Trophoblast cell (in vitro differentiated cells and primary cell): Measurements from ENCODE around the gene TGM5.

Source experiments
- DNase-seq, 2 donors: peaks; one replicate each; pipeline ENCODE4 v3.0.0-alpha.2; 2016
- H2AFZ ChIP-seq: 2 replicates; pipeline ENCODE4 v1.6.1; 2013; ENCODE audit warnings: low read length, moderate library complexity, mild to moderate bottlenecking; ENCODE audit not compliant: insufficient read depth, poor library complexity
- H2AK5ac ChIP-seq: 2 replicates; pipeline ENCODE4 v1.6.1; 2013; ENCODE audit warnings: mild to moderate bottlenecking, low read length
- H2BK120ac ChIP-seq: 2 replicates; pipeline ENCODE4 v1.6.1; 2013; ENCODE audit warnings: low read length, mild to moderate bottlenecking, moderate library complexity; ENCODE audit not compliant: insufficient read depth, poor library complexity
- H2BK12ac ChIP-seq: 2 replicates; pipeline ENCODE4 v1.6.1; 2013; ENCODE audit warnings: mild to moderate bottlenecking, low read length, moderate library complexity
- H2BK5ac ChIP-seq: 2 replicates; pipeline ENCODE4 v1.6.1; 2013; ENCODE audit warnings: low read length, low read depth, moderate library complexity, mild to moderate bottlenecking; ENCODE audit not compliant: poor library complexity
- H3K14ac ChIP-seq: 2 replicates; pipeline ENCODE4 v1.6.1; 2013; ENCODE audit warnings: mild to moderate bottlenecking, low read length
- H3K18ac ChIP-seq: 2 replicates; pipeline ENCODE4 v1.6.1; 2013; ENCODE audit warnings: mild to moderate bottlenecking, low read length
- H3K23ac ChIP-seq: 2 replicates; pipeline ENCODE4 v1.6.1; 2013; ENCODE audit warnings: low read length
- H3K27ac ChIP-seq: 2 replicates; pipeline ENCODE4 v1.5.1; 2013; ENCODE audit warnings: low read depth, mild to moderate bottlenecking, inconsistent platforms, low read length, moderate library complexity
- H3K27me3 ChIP-seq: 2 replicates; pipeline ENCODE4 v1.6.1; 2013; ENCODE audit warnings: inconsistent platforms, mild to moderate bottlenecking, low read length, moderate library complexity; ENCODE audit not compliant: insufficient read depth
- H3K36me3 ChIP-seq, 2 experiments: 1 replicate in 1 of 2; 2 replicates in 1 of 2; pipeline ENCODE4 v1.6.1; 2013; ENCODE audit warnings: low read length in 2 of 2, mild to moderate bottlenecking in 2 of 2, moderate library complexity in 1 of 2; ENCODE audit not compliant: insufficient read depth in 2 of 2, control insufficient read depth in 1 of 2
- H3K4ac ChIP-seq: 2 replicates; pipeline ENCODE4 v1.6.1; 2013; ENCODE audit warnings: low read depth, mild to moderate bottlenecking, low read length, moderate library complexity
- H3K4me1 ChIP-seq, 2 experiments: 1 replicate in 1 of 2; 2 replicates in 1 of 2; pipeline ENCODE4 v1.6.1; 2013; ENCODE audit warnings: low read length in 2 of 2, mild to moderate bottlenecking in 2 of 2, moderate library complexity in 1 of 2; ENCODE audit not compliant: insufficient read depth in 2 of 2, control insufficient read depth in 1 of 2
- H3K4me2 ChIP-seq: 2 replicates; pipeline ENCODE4 v1.6.1; 2013; ENCODE audit warnings: inconsistent platforms, mild to moderate bottlenecking, low read length, moderate library complexity
- H3K4me3 ChIP-seq: 2 replicates; pipeline ENCODE4 v1.5.1; 2013; ENCODE audit warnings: mild to moderate bottlenecking, low read depth, low read length, inconsistent platforms
- H3K79me1 ChIP-seq: one replicate; pipeline ENCODE4 v1.6.1; 2013; ENCODE audit warnings: low read length
- H3K79me2 ChIP-seq: 2 replicates; pipeline ENCODE4 v1.6.1; 2013; ENCODE audit warnings: low read length, mild to moderate bottlenecking; ENCODE audit not compliant: control insufficient read depth, insufficient read depth, poor library complexity
- H3K9ac ChIP-seq: 2 replicates; pipeline ENCODE4 v1.6.1; 2013; ENCODE audit warnings: mild to moderate bottlenecking, low read length
- H3K9me3 ChIP-seq: 2 replicates; pipeline ENCODE4 v1.6.1; 2013; ENCODE audit warnings: low read depth, mild to moderate bottlenecking, control low read depth, inconsistent platforms, low read length; ENCODE audit not compliant: insufficient read depth
- H4K12ac ChIP-seq: 2 replicates; pipeline ENCODE4 v1.6.1; 2013; ENCODE audit warnings: low read depth, mild to moderate bottlenecking, low read length, moderate library complexity
- H4K8ac ChIP-seq: 2 replicates; pipeline ENCODE4 v1.6.1; 2013; ENCODE audit warnings: low read depth, mild to moderate bottlenecking, low read length, moderate library complexity
- H4K91ac ChIP-seq: one replicate; pipeline ENCODE4 v1.6.1; 2013; ENCODE audit warnings: low read depth, mild to moderate bottlenecking, low read length, moderate library complexity
- WGBS: extraction: QIAGEN DNeasy Blood & Tissue Kit; methylation state at CpG from one replicate; pipeline ENCODE4 v1.1.7; 2013; ENCODE audit warnings: missing lambda C conversion rate; ENCODE audit not compliant: insufficient read length, insufficient coverage; ENCODE audit errors: extremely low coverage; 5-methylcytosine and 5-hydroxymethylcytosine counted together

The TGM5 gene

GRCh38 chr15:43299884-43300283, 33.2 kb upstream of the TGM5 start:
- H2AFZ ChIP-seq: no peak overlapping the region
- no peak overlapping the region for H2BK5ac ChIP-seq
- H2BK12ac ChIP-seq: no peak overlapping the region
- no peak overlapping the region for H3K4ac ChIP-seq
- no peak overlapping the region for H3K18ac ChIP-seq
- H3K9me3 ChIP-seq: no peaks in the 10 kb centered on the region
- H4K91ac ChIP-seq: no peak overlapping the region
- H3K23ac ChIP-seq: no peak overlapping the region
- no peak overlapping the region for H4K12ac ChIP-seq
- H4K8ac ChIP-seq: no peak overlapping the region
- H2AK5ac ChIP-seq: no peak overlapping the region
- H3K36me3 ChIP-seq: no peaks in the 10 kb centered on the region
- no peak overlapping the region for H3K9ac ChIP-seq
- H3K4me3 ChIP-seq: no peak overlapping the region
- H2BK120ac ChIP-seq: no peak overlapping the region
- H3K4me2 ChIP-seq: no peak overlapping the region
- no peak overlapping the region for H3K27ac ChIP-seq
- no peaks in the 10 kb centered on the region for H3K4me1 ChIP-seq
- H3K79me1 ChIP-seq: no peaks in the 10 kb centered on the region
- no peak for DNase-seq
- no peak overlapping the region for H3K14ac ChIP-seq
- H3K79me2 ChIP-seq: no peaks in the 10 kb centered on the region
- no peaks in the 10 kb centered on the region for H3K27me3 ChIP-seq

GRCh38 chr15:43299411-43299810, 32.7 kb upstream of the TGM5 start:
- H3K18ac ChIP-seq: no peak overlapping the region
- H3K36me3 ChIP-seq: no peaks in the 10 kb centered on the region
- H3K23ac ChIP-seq: no peak overlapping the region
- no peak overlapping the region for H4K12ac ChIP-seq
- H3K4me2 ChIP-seq: no peak overlapping the region
- H3K14ac ChIP-seq: no peak overlapping the region
- no peaks in the 10 kb centered on the region for H3K4me1 ChIP-seq
- no peak overlapping the region for H4K8ac ChIP-seq
- H2AFZ ChIP-seq: no peak overlapping the region
- no peaks in the 10 kb centered on the region for H3K79me2 ChIP-seq
- no peak overlapping the region for H2AK5ac ChIP-seq
- no peak overlapping the region for H2BK5ac ChIP-seq
- DNase-seq: no peak
- no peak overlapping the region for H2BK12ac ChIP-seq
- H3K79me1 ChIP-seq: no peaks in the 10 kb centered on the region
- no peak overlapping the region for H4K91ac ChIP-seq
- H3K9ac ChIP-seq: no peak overlapping the region
- H3K27ac ChIP-seq: no peak overlapping the region
- H3K9me3 ChIP-seq: no peaks in the 10 kb centered on the region
- H3K27me3 ChIP-seq: no peaks in the 10 kb centered on the region
- no peak overlapping the region for H2BK120ac ChIP-seq
- WGBS: no CpG with 5 or more reads among the region's 3 CpGs
- H3K4me3 ChIP-seq: no peak overlapping the region
- no peak overlapping the region for H3K4ac ChIP-seq

DNA sequence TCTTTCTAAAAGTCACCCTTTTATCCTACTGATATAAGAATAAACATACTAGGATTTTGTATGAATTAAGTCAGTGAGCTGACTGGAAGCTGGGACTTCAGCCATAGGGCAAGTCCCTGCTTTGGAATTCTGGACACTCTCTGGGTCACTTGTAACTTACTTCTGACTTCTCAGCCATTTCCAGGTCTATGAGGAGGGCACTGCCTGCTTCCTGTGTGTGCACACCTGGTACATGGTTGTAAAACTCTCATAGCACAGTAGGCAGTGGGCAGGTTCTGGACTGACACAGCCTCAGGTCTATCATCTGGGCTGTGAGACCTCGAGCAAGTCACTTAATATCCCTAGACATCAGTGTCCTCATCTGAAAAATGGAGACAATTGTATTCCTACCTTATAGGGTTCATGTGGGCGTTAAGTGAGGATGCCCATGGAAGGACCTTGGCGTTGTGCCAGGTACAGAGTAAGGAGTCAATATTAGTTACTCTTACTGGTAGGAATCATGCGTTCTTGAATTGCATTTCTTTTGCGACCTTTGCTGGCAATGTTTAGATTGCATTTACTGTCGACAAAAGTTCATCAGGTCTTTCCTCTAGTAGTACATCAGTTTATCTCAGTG, 27.5 kb upstream of the TGM5 start:
- no peak overlapping the region for H3K18ac ChIP-seq
- no peaks in the 10 kb centered on the region for H3K9me3 ChIP-seq
- H3K4me2 ChIP-seq: no peak overlapping the region
- no peak overlapping the region for H2BK120ac ChIP-seq
- no peak overlapping the region for H3K4ac ChIP-seq
- H3K4me3 ChIP-seq: no peak overlapping the region
- no CpG with 5 or more reads among the region's 6 CpGs for WGBS
- peaks cover 0 to 2% of the 10 kb centered on the region in 2 experiments for H3K4me1 ChIP-seq
- H3K27me3 ChIP-seq: no peaks in the 10 kb centered on the region
- no peaks in the 10 kb centered on the region for H3K79me1 ChIP-seq
- H3K36me3 ChIP-seq: no peaks in the 10 kb centered on the region
- DNase-seq: no peak
- no peak overlapping the region for H3K9ac ChIP-seq
- H2AK5ac ChIP-seq: no peak overlapping the region
- H2BK12ac ChIP-seq: no peak overlapping the region
- no peak overlapping the region for H2BK5ac ChIP-seq
- no peak overlapping the region for H3K14ac ChIP-seq
- H3K23ac ChIP-seq: no peak overlapping the region
- H4K91ac ChIP-seq: no peak overlapping the region
- H4K8ac ChIP-seq: no peak overlapping the region
- H4K12ac ChIP-seq: no peak overlapping the region
- no peaks in the 10 kb centered on the region for H3K79me2 ChIP-seq
- no peak overlapping the region for H3K27ac ChIP-seq
- no peak overlapping the region for H2AFZ ChIP-seq

DNA sequence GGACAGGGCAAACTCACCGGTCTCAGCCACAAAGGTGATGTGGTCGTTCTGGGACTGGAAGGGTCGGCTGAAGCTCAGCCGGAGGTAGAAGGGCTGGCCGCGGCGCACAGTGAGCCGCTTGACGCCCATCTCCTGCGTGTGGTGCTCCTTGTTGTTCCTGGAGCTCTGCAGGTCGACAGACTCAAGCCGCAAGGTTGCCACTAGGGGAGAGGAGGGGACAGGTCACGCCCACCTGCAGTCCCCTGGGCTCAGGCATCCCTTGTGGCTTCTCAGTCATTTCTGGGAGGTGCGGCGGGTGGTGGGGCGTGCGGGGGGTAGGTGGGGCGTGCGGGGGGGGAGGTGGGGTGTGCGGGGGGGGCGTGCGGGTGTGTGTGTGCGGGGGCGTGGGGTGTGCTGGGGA, 26.7 kb upstream of the TGM5 start:
- Histone ChIP-seq H3K4me2 (no peak overlapping the region), H4K8ac (no peak overlapping the region), H2BK12ac (no peak overlapping the region), H4K91ac (no peak overlapping the region), H2AFZ (no peak overlapping the region), H4K12ac (no peak overlapping the region), H3K4me1 (peaks cover 0 to 2% of the 10 kb centered on the region in 2 experiments), H2AK5ac (no peak overlapping the region), H3K79me1 (no peaks in the 10 kb centered on the region), H3K9me3 (no peaks in the 10 kb centered on the region), H3K27ac (no peak overlapping the region), H3K18ac (no peak overlapping the region), H3K4me3 (no peak overlapping the region), H3K23ac (no peak overlapping the region), H3K4ac (no peak overlapping the region), H3K79me2 (no peaks in the 10 kb centered on the region), H3K36me3 (no peaks in the 10 kb centered on the region), H2BK5ac (no peak overlapping the region), H3K14ac (no peak overlapping the region), H3K9ac (no peak overlapping the region), H3K27me3 (no peaks in the 10 kb centered on the region), H2BK120ac (no peak overlapping the region)
- no CpG with 5 or more reads among the region's 24 CpGs for WGBS
- DNase-seq: peak in 1 of 2 donors; percentile 21
